Eye (tissue), 1 donor: Measurements from ENCODE around the gene RAP1GAP2.
A peak's percentile ranks its signal among the peaks of the same experiment; 100 is the strongest.
"Not testable (repeated sequence)": the region's sequence is repeated elsewhere in the genome, so short reads cannot be mapped to it uniquely, and the experiment has no call there.

Experiments used
- DNase-seq: peaks from one replicate; pipeline ENCODE4 v3.0.0-alpha.2; 2015

RAP1GAP2 gene

GRCh38 chr17:2796164-2797125 is at the start of gene RAP1GAP2:
Gene RAP1GAP2, plus strand, starts transcription at chr17:2796438. Its CDS starts 90 bp downstream, at chr17:2796528.
- DNase-seq, result no peak

GRCh38 chr17:2749058-2749783 is 47.0 kb upstream of the RAP1GAP2 start, which contains the start of gene CCDC92B:
Gene CCDC92B, minus strand, starts transcription at chr17:2749652. Its CDS starts 14,507 bp downstream, at chr17:2735145.
- peak; percentile 9 for DNase-seq

- DNase-seq, result peak; percentile 90
These were observed 46.5 kb upstream of the RAP1GAP2 start for GRCh38 chr17:2749784-2750181.

GRCh38 chr17:2750721-2751120 is 45.5 kb upstream of the RAP1GAP2 start:
- DNase-seq, result no peak

- DNase-seq, result no peak
These were observed 44.7 kb upstream of the RAP1GAP2 start for GRCh38 chr17:2751491-2751890.

- peak; percentile 26 for DNase-seq
These were observed 40.1 kb upstream of the RAP1GAP2 start for GRCh38 chr17:2755891-2756724.

- DNase-seq, result no peak
These were observed 37.4 kb upstream of the RAP1GAP2 start for GRCh38 chr17:2758870-2759269.

- DNase-seq, result no peak
These were observed 26.1 kb upstream of the RAP1GAP2 start for GRCh38 chr17:2770129-2770528.

GRCh38 chr17:2775206-2775605 is 21.0 kb upstream of the RAP1GAP2 start:
- DNase-seq, result no peak

GRCh38 chr17:2776589-2777241 is 19.5 kb upstream of the RAP1GAP2 start:
- peak; percentile 78 for DNase-seq

- peak; percentile 15 for DNase-seq
These were observed 18.9 kb upstream of the RAP1GAP2 start for GRCh38 chr17:2777242-2777867.

- DNase-seq, result no peak
These were observed 17.7 kb upstream of the RAP1GAP2 start for GRCh38 chr17:2778489-2778888.

- no peak for DNase-seq
These were observed 16.7 kb upstream of the RAP1GAP2 start for GRCh38 chr17:2779545-2779944.

GRCh38 chr17:2780256-2780655 is 16.0 kb upstream of the RAP1GAP2 start:
- no peak for DNase-seq

- DNase-seq, result no peak
These were observed 15.2 kb upstream of the RAP1GAP2 start for GRCh38 chr17:2780931-2781454.

- not testable (repeated sequence) for DNase-seq
These were observed 14.6 kb upstream of the RAP1GAP2 start for GRCh38 chr17:2781598-2781997.

- no peak for DNase-seq
These were observed 14.2 kb upstream of the RAP1GAP2 start for GRCh38 chr17:2782055-2782454.

GRCh38 chr17:2783310-2784030 is 12.8 kb upstream of the RAP1GAP2 start:
- DNase-seq, result no peak

GRCh38 chr17:2784864-2785263 is 11.4 kb upstream of the RAP1GAP2 start:
- DNase-seq, result no peak

- not testable (repeated sequence) for DNase-seq
These were observed 10.9 kb upstream of the RAP1GAP2 start for GRCh38 chr17:2785376-2785775.
